CD4-positive, alpha-beta T cell treated with Interleukin-15 for 4 hours (primary cell): ENCODE measurements around the gene RIOK2.
A peak's percentile ranks its signal among the peaks of the same experiment; 100 is the strongest.
"Not testable (repeated sequence)": the region's sequence is repeated elsewhere in the genome, so short reads cannot be mapped to it uniquely, and the experiment has no call there.

Experiments
- DNase-seq: peaks from one replicate; pipeline ENCODE4 v3.0.0-alpha.2; 2020; ENCODE audit warnings: low spot score

The RIOK2 gene

GRCh38 chr5:97183100-97183929 is at the start of gene RIOK2:
TSS of gene RIOK2 (minus strand) at chr5:97183247. CDS start at chr5:97183191, 56 bp downstream.
- peak; percentile 94 for DNase-seq

- peak; percentile 45 for DNase-seq
These were observed 48.1 kb upstream of the RIOK2 start for GRCh38 chr5:97231025-97231636.

- no peak for DNase-seq
These were observed 46.7 kb upstream of the RIOK2 start for GRCh38 chr5:97229688-97230285.

- DNase-seq, result no peak
These were observed 46.1 kb upstream of the RIOK2 start for GRCh38 chr5:97229196-97229595.

GRCh38 chr5:97225222-97225621 is 42.2 kb upstream of the RIOK2 start:
- DNase-seq, result no peak

GRCh38 chr5:97224112-97224750 is 41.2 kb upstream of the RIOK2 start:
- no peak for DNase-seq

GRCh38 chr5:97223596-97223995 is 40.5 kb upstream of the RIOK2 start:
- no peak for DNase-seq

- DNase-seq, result no peak
These were observed 26.3 kb upstream of the RIOK2 start for GRCh38 chr5:97209343-97209742.

GRCh38 chr5:97208714-97209113 is 25.7 kb upstream of the RIOK2 start:
- DNase-seq, result no peak

- DNase-seq, result no peak
These were observed 25.2 kb upstream of the RIOK2 start for GRCh38 chr5:97208184-97208713.

- DNase-seq, result no peak
These were observed 11.3 kb upstream of the RIOK2 start for GRCh38 chr5:97194366-97194765.

GRCh38 chr5:97193355-97193688 is 10.3 kb upstream of the RIOK2 start:
- DNase-seq, result no peak

GRCh38 chr5:97192580-97193354 is 9.7 kb upstream of the RIOK2 start:
- DNase-seq, result no peak

- DNase-seq, result no peak
These were observed 8.8 kb upstream of the RIOK2 start for GRCh38 chr5:97191893-97192292.

GRCh38 chr5:97189523-97189922 is 6.5 kb upstream of the RIOK2 start:
- DNase-seq, result not testable (repeated sequence)

- no peak for DNase-seq
These were observed 825 bp upstream of the RIOK2 start for GRCh38 chr5:97183930-97184213.

GRCh38 chr5:97182571-97183099 is 412 bp downstream of the RIOK2 start:
- DNase-seq, result peak; percentile 19

GRCh38 chr5:97181856-97182545 is 1.0 kb downstream of the RIOK2 start:
- DNase-seq, result no peak

- DNase-seq, result not testable (repeated sequence)
These were observed 3.6 kb downstream of the RIOK2 start for GRCh38 chr5:97179457-97179856.

- DNase-seq, result no peak
These were observed 10.8 kb downstream of the RIOK2 start for GRCh38 chr5:97172227-97172626.

GRCh38 chr5:97171703-97172102 is 11.3 kb downstream of the RIOK2 start:
- DNase-seq, result no peak
